IPS-20b (cell line): ENCODE data around the gene THRSP.
"Not testable (repeated sequence)": the region's sequence is repeated elsewhere in the genome, so short reads cannot be mapped to it uniquely, and the experiment has no call there.

Experiments
- H3K27ac ChIP-seq: one replicate; pipeline ENCODE4 v1.5.1; 2013; ENCODE audit warnings: low read length
- H3K27me3 ChIP-seq: 2 replicates; pipeline ENCODE4 v1.6.1; 2013; ENCODE audit warnings: mild to moderate bottlenecking, low read length, inconsistent platforms; ENCODE audit not compliant: insufficient read depth
- H3K36me3 ChIP-seq: 2 replicates; pipeline ENCODE4 v1.6.1; 2013; ENCODE audit warnings: low read depth, mild to moderate bottlenecking, inconsistent platforms, low read length, moderate library complexity; ENCODE audit not compliant: insufficient read depth
- H3K4me1 ChIP-seq: 2 replicates; pipeline ENCODE4 v1.6.1; 2013; ENCODE audit warnings: mild to moderate bottlenecking, control low read depth, inconsistent platforms, low read length, moderate library complexity; ENCODE audit not compliant: insufficient read depth
- H3K4me3 ChIP-seq: 2 replicates; pipeline ENCODE4 v1.5.1; 2013; ENCODE audit warnings: mild to moderate bottlenecking, low read length, inconsistent platforms
- H3K9ac ChIP-seq: 2 replicates; pipeline ENCODE4 v1.6.1; 2013; ENCODE audit warnings: low read depth, mild to moderate bottlenecking, inconsistent platforms, low read length, moderate library complexity
- H3K9me3 ChIP-seq: 2 replicates; pipeline ENCODE4 v1.6.1; 2013; ENCODE audit warnings: mild to moderate bottlenecking, low read depth, low read length, inconsistent platforms; ENCODE audit not compliant: insufficient read depth

THRSP gene

DNA sequence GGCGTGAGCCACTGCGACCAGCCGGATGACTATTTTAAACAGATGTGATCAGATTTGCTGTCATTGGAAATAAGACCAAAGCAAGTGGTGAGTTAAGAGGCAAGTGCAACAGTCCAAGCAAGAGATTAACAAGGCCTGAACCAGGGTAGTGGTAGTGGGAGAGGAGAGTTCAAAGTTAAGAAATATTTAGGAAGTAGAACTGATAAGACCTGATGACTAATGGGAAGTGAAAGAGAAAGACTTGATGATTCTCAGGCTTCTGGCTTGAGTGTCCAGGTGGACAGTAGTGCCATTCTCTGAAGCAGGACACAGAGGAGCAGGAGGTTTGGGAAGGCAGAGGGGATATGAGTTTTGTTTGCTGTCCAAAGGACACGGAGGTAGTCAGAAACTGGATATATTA, 8.8 kb downstream of the THRSP start:
- H3K4me3 ChIP-seq = no peak overlapping the region
- H3K4me1 ChIP-seq = no peaks in the 10 kb centered on the region
- H3K9ac ChIP-seq = no peak overlapping the region
- no peak overlapping the region for H3K27ac ChIP-seq
- H3K36me3 ChIP-seq = peaks cover 45% of the 10 kb centered on the region
- H3K9me3 ChIP-seq = no peaks in the 10 kb centered on the region
- no peaks in the 10 kb centered on the region for H3K27me3 ChIP-seq

DNA sequence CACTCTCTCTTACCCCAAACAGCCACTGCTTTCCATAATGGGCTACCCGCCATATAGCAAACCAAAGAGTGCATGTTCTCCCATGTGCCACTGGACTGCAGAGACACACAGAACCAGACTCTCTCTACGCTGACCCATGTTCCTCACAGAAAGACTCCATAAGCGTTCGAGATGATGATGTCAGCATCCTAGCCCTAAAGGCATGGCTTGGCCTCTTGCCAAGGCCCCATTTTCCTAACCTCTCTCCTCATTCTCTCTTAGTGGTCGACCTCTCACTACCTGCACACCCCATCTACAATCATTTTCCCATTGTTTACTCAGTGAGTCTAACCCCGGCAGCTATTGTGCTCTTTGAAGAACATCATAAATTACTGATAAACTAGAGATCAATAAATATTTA, 11.1 kb downstream of the THRSP start:
- H3K27me3 ChIP-seq = no peaks in the 10 kb centered on the region
- H3K9me3 ChIP-seq = no peaks in the 10 kb centered on the region
- H3K36me3 ChIP-seq = peaks cover 30% of the 10 kb centered on the region
- no peak overlapping the region for H3K27ac ChIP-seq
- no peak overlapping the region for H3K4me3 ChIP-seq
- no peak overlapping the region for H3K9ac ChIP-seq
- 0 out of 2 replicates have a peak, but pooled peaks cover 7% of the 10 kb centered on the region for H3K4me1 ChIP-seq

DNA sequence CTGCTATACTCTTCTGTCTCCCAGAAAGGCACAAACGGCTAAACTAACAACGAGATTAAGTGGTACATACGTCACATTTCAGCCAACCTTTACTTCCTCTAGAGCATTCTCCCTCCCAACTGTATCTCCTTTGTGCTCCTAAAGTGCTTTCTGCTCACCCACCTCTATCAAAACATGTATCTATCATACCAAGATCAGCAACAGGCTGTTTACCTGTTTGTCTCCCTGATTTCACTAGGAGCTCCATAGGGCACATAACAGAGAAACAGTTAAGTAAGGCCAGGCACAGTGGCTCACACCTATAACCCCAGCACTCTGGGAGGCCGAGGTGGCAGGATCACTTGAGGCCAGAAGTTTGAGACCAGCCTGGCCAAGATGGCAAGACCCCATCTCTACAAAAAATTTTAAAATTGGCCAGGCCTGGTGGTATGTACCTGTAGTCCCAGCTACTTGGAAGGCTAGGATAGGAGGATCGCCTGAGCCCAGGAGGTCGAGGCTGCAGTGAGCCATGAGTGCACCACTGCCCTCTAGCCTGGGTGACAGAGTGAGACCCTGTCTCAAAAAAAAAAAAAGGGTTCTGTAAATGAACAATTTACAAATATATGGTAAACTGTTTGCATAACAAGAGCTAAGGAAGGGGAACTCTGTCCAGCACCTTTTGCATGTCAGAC, 13.2 kb downstream of the THRSP start:
- Histone ChIP-seq H3K9ac (no peak overlapping the region), H3K4me3 (no peak overlapping the region), H3K4me1 (0 out of 2 replicates have a peak, but pooled peaks cover 7% of the 10 kb centered on the region), H3K27ac (no peak overlapping the region), H3K27me3 (no peaks in the 10 kb centered on the region), H3K9me3 (no peaks in the 10 kb centered on the region), H3K36me3 (peaks cover 10% of the 10 kb centered on the region)

DNA sequence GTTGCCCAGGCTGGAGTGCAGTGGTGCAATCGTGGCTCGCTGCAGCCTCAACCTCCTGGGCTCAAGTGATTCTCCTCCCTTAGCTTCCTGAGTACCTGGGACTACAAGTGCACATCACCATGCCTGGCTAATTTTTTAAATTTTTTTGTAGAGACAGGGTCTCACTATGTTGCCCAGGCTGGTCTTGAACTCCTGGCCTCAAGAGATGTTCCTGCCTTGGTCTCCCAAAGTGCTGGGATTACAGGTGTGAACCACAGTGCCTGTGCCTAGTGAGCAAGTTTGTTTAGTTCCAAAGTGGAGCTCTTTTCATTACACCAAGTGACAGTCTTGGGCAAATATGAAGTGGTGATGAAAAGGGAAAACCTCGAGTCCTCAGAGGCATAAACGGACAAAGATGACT, 13.9 kb downstream of the THRSP start:
- not testable (repeated sequence) for H3K9ac ChIP-seq, H3K4me1 ChIP-seq, H3K27ac ChIP-seq, H3K27me3 ChIP-seq, H3K9me3 ChIP-seq, H3K36me3 ChIP-seq
- H3K4me3 ChIP-seq = peak overlapping the region; percentile 98; the same call in 1 of the 2 replicates

DNA sequence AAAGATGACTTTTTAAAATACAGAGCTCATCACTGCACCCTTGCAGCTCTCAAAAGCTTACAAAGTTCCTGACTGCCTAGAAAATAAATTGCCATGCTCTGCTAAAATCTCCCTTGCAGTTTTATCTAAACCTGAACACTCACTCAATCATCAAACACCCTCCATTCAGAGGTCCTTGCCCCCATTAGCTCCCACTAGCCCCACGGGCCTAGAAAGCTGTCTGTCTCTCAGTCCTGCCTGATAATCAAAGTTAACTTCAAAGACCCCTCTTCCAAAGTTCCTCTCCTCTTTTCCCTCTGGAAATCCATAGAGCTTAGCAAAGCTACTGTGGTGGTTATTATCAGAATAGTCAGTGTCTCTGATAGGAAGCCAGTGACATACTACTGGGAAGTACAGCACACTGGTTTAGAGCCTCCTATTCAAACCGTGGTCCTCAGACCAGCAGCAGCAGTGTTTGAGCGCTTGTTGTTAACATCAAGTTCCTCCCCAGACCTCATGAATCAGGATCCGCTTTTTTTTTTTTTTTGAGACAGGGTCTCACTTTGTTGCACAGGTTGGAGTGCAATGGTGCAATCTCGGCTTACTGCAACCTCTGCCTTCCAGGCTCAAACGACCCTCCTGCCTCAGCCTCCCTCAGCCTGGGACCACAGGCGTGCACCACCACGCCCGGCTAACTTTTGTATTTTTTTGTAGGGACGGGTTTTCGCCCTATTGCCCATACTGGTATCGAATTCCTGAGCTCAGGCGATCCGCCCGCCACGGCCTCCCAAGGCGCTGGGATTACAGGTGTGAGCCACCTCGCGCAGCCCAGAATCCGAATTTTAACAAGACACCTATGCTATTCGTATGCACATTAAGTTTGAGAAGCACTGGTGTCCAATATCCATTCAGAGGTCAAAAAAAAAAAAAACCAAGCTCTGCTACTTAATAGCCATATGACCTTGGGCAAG, 14.8 kb downstream of the THRSP start:
- no peaks in the 10 kb centered on the region; the same call in 1 of the 2 replicates for H3K36me3 ChIP-seq
- H3K4me1 ChIP-seq = 0 out of 2 replicates have a peak, but pooled peaks cover 7% of the 10 kb centered on the region

DNA sequence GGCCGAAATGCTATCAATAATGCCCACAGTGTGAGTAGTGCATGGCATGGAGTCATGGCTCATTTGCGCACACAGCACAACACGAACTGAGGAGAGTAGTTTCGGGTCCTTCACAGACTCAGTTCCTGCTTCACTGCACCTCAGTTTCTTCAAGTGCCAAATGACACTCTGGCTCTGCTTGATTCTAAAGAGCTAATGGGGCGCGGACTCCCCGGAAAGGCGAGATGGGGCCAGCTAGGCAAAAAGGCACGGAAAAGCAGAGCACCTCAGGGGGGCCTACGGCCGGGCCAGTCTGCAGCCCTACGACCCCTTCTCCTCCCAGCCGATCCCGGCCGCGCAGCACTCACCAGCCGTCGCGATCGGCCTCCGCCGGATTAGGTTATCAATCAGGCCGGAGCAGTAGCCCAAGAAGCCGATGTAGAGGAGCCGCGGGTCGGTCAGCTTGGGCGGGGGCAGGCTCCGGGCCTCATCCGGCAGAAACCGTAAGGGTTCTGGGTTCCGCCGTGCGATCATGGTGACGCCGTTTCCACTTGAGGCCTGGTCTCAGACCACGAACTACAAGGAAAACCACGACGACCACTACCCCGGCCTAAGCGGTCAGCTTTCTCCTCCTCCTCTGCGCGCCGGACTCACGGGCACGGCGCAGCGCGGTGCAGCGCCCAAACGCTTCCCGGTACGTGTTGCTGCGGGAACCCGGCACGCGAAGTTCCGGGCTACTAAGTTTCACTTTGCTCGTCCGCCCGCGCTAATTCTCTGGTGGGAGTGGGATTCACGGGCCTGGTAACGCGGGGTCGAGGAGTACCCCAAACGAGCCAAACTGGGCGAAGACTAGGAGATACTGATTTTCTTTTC, 15.8 kb downstream of the THRSP start, which contains the start of gene NDUFC2:
NDUFC2 (minus strand) TSS at position 631 of the 852 bp plus-strand sequence; CDS start at position 513, 118 bp downstream.
- no peaks in the 10 kb centered on the region for H3K9me3 ChIP-seq
- peak within 1 kb of the TSS; percentile 92 for H3K9ac ChIP-seq
- H3K27me3 ChIP-seq = no peaks in the 10 kb centered on the region
- no peaks in the 10 kb centered on the region; the same call in 1 of the 2 replicates for H3K36me3 ChIP-seq
- no peak within 1 kb of the TSS for H3K27ac ChIP-seq
- 0 out of 2 replicates have a peak, but pooled peaks cover 7% of the 10 kb centered on the region for H3K4me1 ChIP-seq
- H3K4me3 ChIP-seq = peak within 1 kb of the TSS; percentile 98

More for the DNA sequence above, 14.8 kb downstream of the THRSP start:
- no peaks in the 10 kb centered on the region for H3K9me3 ChIP-seq
- peak overlapping the region; percentile 98 for H3K4me3 ChIP-seq
- peak overlapping the region; percentile 92 for H3K9ac ChIP-seq
- H3K27ac ChIP-seq = no peak overlapping the region
- no peaks in the 10 kb centered on the region for H3K27me3 ChIP-seq

GRCh38 chr11:78080084-78080817, 16.6 kb downstream of the THRSP start:
- Histone ChIP-seq H3K9me3 (no peaks in the 10 kb centered on the region), H3K27ac (no peak overlapping the region), H3K9ac (peak overlapping the region; percentile 92), H3K36me3 (no peaks in the 10 kb centered on the region; the same call in 1 of the 2 replicates), H3K4me1 (0 out of 2 replicates have a peak, but pooled peaks cover 7% of the 10 kb centered on the region), H3K4me3 (peak overlapping the region; percentile 98), H3K27me3 (no peaks in the 10 kb centered on the region)

GRCh38 chr11:78080818-78081495, 17.3 kb downstream of the THRSP start:
- no peak overlapping the region for H3K27ac ChIP-seq
- no peaks in the 10 kb centered on the region for H3K9me3 ChIP-seq
- no peak overlapping the region for H3K4me3 ChIP-seq
- no peaks in the 10 kb centered on the region; the same call in 1 of the 2 replicates for H3K36me3 ChIP-seq
- H3K9ac ChIP-seq = no peak overlapping the region
- H3K4me1 ChIP-seq = 0 out of 2 replicates have a peak, but pooled peaks cover 7% of the 10 kb centered on the region
- H3K27me3 ChIP-seq = no peaks in the 10 kb centered on the region

GRCh38 chr11:78081583-78081982, 17.9 kb downstream of the THRSP start:
- no peaks in the 10 kb centered on the region for H3K9me3 ChIP-seq
- H3K9ac ChIP-seq = no peak overlapping the region
- H3K4me1 ChIP-seq = 0 out of 2 replicates have a peak, but pooled peaks cover 7% of the 10 kb centered on the region
- no peak overlapping the region for H3K27ac ChIP-seq
- no peaks in the 10 kb centered on the region for H3K27me3 ChIP-seq
- H3K36me3 ChIP-seq = no peaks in the 10 kb centered on the region; the same call in 1 of the 2 replicates
- H3K4me3 ChIP-seq = no peak overlapping the region

- Histone ChIP-seq H3K4me1 (0 out of 2 replicates have a peak, but pooled peaks cover 7% of the 10 kb centered on the region), H3K27ac (no peak overlapping the region), H3K9me3 (no peaks in the 10 kb centered on the region), H3K36me3 (no peaks in the 10 kb centered on the region; the same call in 1 of the 2 replicates), H3K4me3 (no peak overlapping the region), H3K9ac (no peak overlapping the region), H3K27me3 (no peaks in the 10 kb centered on the region)
These were observed 18.5 kb downstream of the THRSP start for GRCh38 chr11:78082146-78082545.
